ENCODE results near the gene DLX3. TPM values are rescaled to one million over a fixed set of nuclear protein-coding genes. Genes with fewer than 3 reads are reported as not detected.
A peak's percentile ranks its signal among the peaks of the same experiment; 100 is the strongest.

DLX3 gene
- total and polyA plus RNA-seq, 2 of the 8 experiments (the other 6 are each of a cell fraction or from before 2014, with no cell fraction given): 0.15 to 0.20 TPM

DNA sequence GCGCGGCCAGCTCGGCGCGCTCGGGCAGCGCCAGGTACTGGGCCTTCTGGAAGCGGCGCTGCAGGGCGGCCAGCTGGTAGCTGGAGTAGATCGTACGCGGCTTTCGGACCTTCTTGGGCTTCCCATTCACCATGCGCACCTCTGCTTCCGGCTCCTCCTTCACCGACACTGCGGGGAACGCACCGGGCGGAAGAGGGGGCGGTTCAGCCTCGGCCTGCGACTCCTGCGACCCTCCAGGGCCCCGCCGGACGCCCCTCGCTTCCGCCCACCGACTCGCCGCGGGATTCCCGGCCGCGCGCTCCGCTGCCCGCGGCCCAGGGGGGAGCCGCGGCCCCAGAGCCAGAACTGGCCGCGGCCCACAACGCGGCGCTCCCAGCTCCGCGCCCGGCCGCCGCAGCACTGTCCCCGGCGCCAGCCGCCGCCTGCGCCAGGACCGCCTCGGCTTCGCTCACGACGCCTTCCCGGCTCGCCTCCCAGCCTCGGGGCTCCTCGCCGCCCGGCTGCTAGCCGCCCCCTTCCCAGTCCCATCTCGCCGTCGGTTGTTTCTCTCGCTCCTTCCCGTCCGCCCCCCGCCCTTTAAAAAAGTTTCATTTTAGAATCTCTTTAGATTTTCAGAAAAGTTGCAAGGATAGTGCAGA is 1.5 kb downstream of the DLX3 start:
- Histone ChIP-seq H3K23ac (ENCODE audit: insufficient read length) (no peak overlapping the region), H4K5ac (ENCODE audit: insufficient read length, low read depth, low read length) (no peak overlapping the region), H2BK12ac (ENCODE audit: low read depth, low read length) (0 out of 2 replicates have a peak overlapping the region, but pooled peaks have one; percentile 78), H3K4ac (replicated peaks; ENCODE audit: insufficient read length, low read depth, low read length) (no peak overlapping the region), H3K4me2 (ENCODE audit: insufficient read depth in 1 of 2, low read depth in 2 of 2, low read length in 2 of 2) (peak overlapping the region; percentile 67 to 91), H4K8ac (ENCODE audit: extremely low read depth, insufficient read depth, low read length) (peak overlapping the region; percentile 46), H3K4me3 (ENCODE audit: extremely low read depth in 1 of 4, insufficient read depth in 2 of 4, low read depth in 3 of 4, low read length in 4 of 4) (peak overlapping the region; percentile 40 to 63 (median 44)), H2AK5ac (ENCODE audit: low read depth, low read length) (no peak overlapping the region), H3K9me3 (ENCODE audit: insufficient read depth in 2 of 2, low read depth in 1 of 2, low read length in 1 of 2) (peaks cover 0 to 5% of the 10 kb centered on the region in 2 experiments; a peak in 1 of 4 replicates), H2BK5ac (ENCODE audit: low read depth, low read length) (no peak overlapping the region), H3K36me3 (ENCODE audit: control insufficient read depth in 2 of 4, insufficient read depth in 4 of 4, low read length in 3 of 4) (no peaks in the 10 kb centered on the region; a peak in 1 of 8 replicates), H2BK120ac (replicated peaks; ENCODE audit: low read depth, low read length) (no peak overlapping the region), H2BK15ac (ENCODE audit: low read length) (no peak overlapping the region), H3K14ac (ENCODE audit: insufficient read length) (no peak overlapping the region), H3K23me2 (ENCODE audit: low read depth, low read length) (peaks cover 18% of the 10 kb centered on the region; the same call in 1 of the 2 replicates), H3K79me1 (ENCODE audit: low read depth, low read length) (no peaks in the 10 kb centered on the region), H4K91ac (replicated peaks; ENCODE audit: insufficient read length, low read length) (no peak overlapping the region), H3K18ac (ENCODE audit: extremely low read depth, low read length) (peak overlapping the region; percentile 48; the same call in 1 of the 2 replicates), H3K4me1 (replicated peaks in 1 of 4; ENCODE audit: control insufficient read depth in 3 of 4, insufficient read depth in 4 of 4, low read length in 3 of 4) (peaks cover 7 to 35% (median 18%) of the 10 kb centered on the region in 4 experiments; a peak in 6 of 7 replicates), H3K79me2 (ENCODE audit: control insufficient read depth in 1 of 2, insufficient read depth in 2 of 2, low read length in 2 of 2) (no peaks in the 10 kb centered on the region), H2BK20ac (ENCODE audit: low read length) (no peak overlapping the region; the same call in 1 of the 2 replicates), H2AFZ (ENCODE audit: low read length) (peak overlapping the region; percentile 81; the same call in 1 of the 2 replicates), H3K27ac (ENCODE audit: low read depth, low read length) (no peak overlapping the region), H3K9ac (replicated peaks in 1 of 4; ENCODE audit: extremely low read depth in 1 of 4, low read depth in 3 of 4, low read length in 3 of 4) (no peak overlapping the region), H4K20me1 (replicated peaks in 1 of 2; ENCODE audit: control insufficient read depth in 1 of 2, insufficient read depth in 2 of 2, low read length in 2 of 2) (peaks cover 2 to 15% of the 10 kb centered on the region in 2 experiments), H3K27me3 (replicated peaks in 1 of 4; ENCODE audit: control insufficient read depth in 3 of 4, extremely low read depth in 1 of 4, insufficient read depth in 3 of 4, low read length in 3 of 4) (peaks cover 58 to 97% (median 89%) of the 10 kb centered on the region in 4 experiments), H3K56ac (replicated peaks; ENCODE audit: insufficient read length, low read depth, low read length) (no peak overlapping the region)
- peak in 1 of 2 experiments; percentile 74 for DNase-seq (ENCODE audit: low read depth in 1 of 2, low spot score in 2 of 2)
- ChIA-PET CTCF (ENCODE audit: partially characterized antibody) (interaction anchor here (0.6 to 18.5 kb wide), 12 partner anchors 16 to 176 kb away, joined by 3 to 547 read pairs (median 112); partner anchors contain the start of gene TAC4), POLR2A (ENCODE audit: partially characterized antibody) (interaction anchor here (0.6 to 3.3 kb wide), 16 partner anchors 7 to 142 kb away, joined by 3 to 14 read pairs (median 4); no protein-coding TSS in a partner anchor)
- no peak for FAIRE-seq
- WGBS, 2 experiments (ENCODE audit: extremely low coverage in 1 of 2, insufficient coverage in 1 of 2, insufficient read length in 1 of 2, insufficient replicate concordance in 2 of 2, low coverage in 1 of 2, low lambda C conversion rate in 2 of 2, missing lambda C conversion rate in 1 of 2): 4% methylated on average over 49 of the region's 77 CpGs; no CpG with 5 or more reads in 1 of the 2 experiments
- TF ChIP-seq RBBP5 (IDR thresholded peaks at IDR 0.05; ENCODE audit: borderline replicate concordance, low read depth, low read length) (no peak), GABPA (IDR thresholded peaks at IDR 0.05; ENCODE audit: borderline replicate concordance, insufficient read depth, low read length) (0 out of 2 replicates have a peak, but pooled peaks have one; percentile 9), SP4 (IDR thresholded peaks at IDR 0.05; ENCODE audit: low read length) (no peak), CBX8 (IDR thresholded peaks at IDR 0.05; ENCODE audit: borderline replicate concordance, low read depth, low read length) (no peak), SIN3A (conservative IDR thresholded peaks at IDR 0.05 in 1 of 2, IDR thresholded peaks at IDR 0.05 in 1 of 2; ENCODE audit: low read depth in 1 of 2, low read length in 2 of 2) (peak; percentile 3 to 42; a peak in 1 of 4 replicates), CEBPB (IDR thresholded peaks at IDR 0.05; ENCODE audit: low read depth, low read length) (no peak), JUN (IDR thresholded peaks at IDR 0.05; ENCODE audit: low read depth, low read length) (no peak), KDM4A (IDR thresholded peaks at IDR 0.05; ENCODE audit: low read depth, low read length, severe bottlenecking) (peak; percentile 97), PHF8 (conservative IDR thresholded peaks at IDR 0.05; ENCODE audit: low read depth, low read length) (no peak; the same call in 1 of the 2 replicates), KDM1A (IDR thresholded peaks at IDR 0.05; ENCODE audit: borderline replicate concordance, low read length) (no peak)
- TF ChIP-seq, protein P1, sequence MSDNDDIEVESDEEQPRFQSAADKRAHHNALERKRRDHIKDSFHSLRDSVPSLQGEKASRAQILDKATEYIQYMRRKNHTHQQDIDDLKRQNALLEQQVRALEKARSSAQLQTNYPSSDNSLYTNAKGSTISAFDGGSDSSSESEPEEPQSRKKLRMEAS (IDR thresholded peaks at IDR 0.05): peak; percentile 34; the same call in 1 of the 2 replicates
